MM.1S (cell line): ENCODE measurements around the gene GPR180.
"Not testable (repeated sequence)": the region's sequence is repeated elsewhere in the genome, so short reads cannot be mapped to it uniquely, and the experiment has no call there.

Experiments used
- DNase-seq: peaks from one replicate; pipeline ENCODE4 v3.0.0-alpha.2; 2015
- H2AFZ ChIP-seq: fragments of 300-600 bp; sonication (generic); 2 replicates; pipeline ENCODE4 v1.6.0; 2016; ENCODE audit warnings: antibody characterized with exemption, low read length
- H3F3A ChIP-seq: fragments of 300-600 bp; sonication (generic); 2 replicates; pipeline ENCODE4 v1.6.1; 2016; ENCODE audit warnings: mild to moderate bottlenecking, antibody characterized with exemption, low read length, moderate library complexity, mixed read lengths; ENCODE audit not compliant: insufficient read depth
- H3K27ac ChIP-seq: fragments of 300-600 bp; sonication (generic); 2 replicates; pipeline ENCODE4 v1.5.1; 2016; ENCODE audit warnings: mild to moderate bottlenecking, low read length
- H3K27me3 ChIP-seq: fragments of 300-600 bp; sonication (generic); replicated peaks from 2 replicates; pipeline ENCODE4 v1.6.0; 2016; ENCODE audit warnings: low read length; ENCODE audit not compliant: insufficient read depth
- H3K36me3 ChIP-seq: fragments of 300-600 bp; sonication (generic); replicated peaks from 2 replicates; pipeline ENCODE4 v1.6.1; 2016; ENCODE audit warnings: mild to moderate bottlenecking, low read length, mixed read lengths; ENCODE audit not compliant: insufficient read depth
- H3K4me1 ChIP-seq: fragments of 300-600 bp; sonication (generic); 2 replicates; pipeline ENCODE4 v1.6.1; 2016; ENCODE audit warnings: low read length, mixed read lengths
- H3K4me2 ChIP-seq: fragments of 300-600 bp; sonication (generic); 2 replicates; pipeline ENCODE4 v1.6.0; 2016; ENCODE audit warnings: low read depth, low read length
- H3K4me3 ChIP-seq: fragments of 300-600 bp; sonication (generic); 2 replicates; pipeline ENCODE4 v1.5.1; 2016; ENCODE audit warnings: low read length, mixed read lengths
- H3K79me2 ChIP-seq: fragments of 300-600 bp; sonication (generic); 2 replicates; pipeline ENCODE4 v1.6.1; 2016; ENCODE audit warnings: mixed run types, low read length, mixed read lengths
- H3K9ac ChIP-seq: fragments of 300-600 bp; sonication (generic); 2 replicates; pipeline ENCODE4 v1.6.1; 2016; ENCODE audit warnings: low read length, mixed read lengths
- H3K9me2 ChIP-seq: fragments of 300-600 bp; sonication (generic); replicated peaks from 2 replicates; pipeline ENCODE4 v1.6.1; 2016; ENCODE audit warnings: mild to moderate bottlenecking, low read length, mixed read lengths; ENCODE audit not compliant: insufficient read depth
- H3K9me3 ChIP-seq: fragments of 300-600 bp; sonication (generic); replicated peaks from 2 replicates; pipeline ENCODE4 v1.6.1; 2016; ENCODE audit warnings: mild to moderate bottlenecking, low read length, mixed read lengths; ENCODE audit not compliant: insufficient read depth
- H4K20me1 ChIP-seq: fragments of 300-600 bp; sonication (generic); 2 replicates; pipeline ENCODE4 v1.6.1; 2016; ENCODE audit warnings: mild to moderate bottlenecking, low read length, moderate library complexity, mixed read lengths; ENCODE audit not compliant: insufficient read depth
- CTCF ChIP-seq: fragments of 300-600 bp; sonication (generic); IDR thresholded peaks from 2 replicates; pipeline ENCODE4 v1.5.1; 2016; ENCODE audit warnings: antibody characterized with exemption, low read length, mixed read lengths
- EZH2 ChIP-seq: fragments of 300-600 bp; sonication (generic); optimal IDR thresholded peaks from 2 replicates; pipeline ENCODE3; 2017; ENCODE audit warnings: low read depth, mild to moderate bottlenecking, antibody characterized with exemption, low read length, mixed read lengths
- EZH2phosphoT487 ChIP-seq: fragments of 300-600 bp; sonication (generic); IDR thresholded peaks from 2 replicates; pipeline ENCODE4 v1.6.1; 2018; ENCODE audit warnings: antibody characterized with exemption, low read length

GPR180 gene

DNA sequence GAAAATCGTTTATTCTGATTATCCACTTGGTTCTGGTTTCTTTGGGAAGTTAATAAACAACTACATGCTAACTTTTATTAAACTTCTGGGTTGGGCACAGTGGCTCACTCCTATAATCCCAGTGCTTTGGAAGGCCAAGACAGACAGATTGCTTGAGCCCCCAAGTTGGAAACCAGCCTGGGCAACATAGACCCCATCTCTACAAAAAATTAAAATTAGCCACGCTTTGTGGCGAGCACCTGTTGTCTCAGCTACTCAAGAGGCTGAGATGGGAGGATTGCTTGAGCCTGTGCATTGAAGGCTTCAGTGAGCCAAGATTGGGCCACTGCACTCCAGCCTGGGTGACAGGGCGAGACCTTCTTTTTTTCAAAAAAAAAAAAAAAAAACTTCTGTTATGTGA lies 21.7 kb downstream of the GPR180 start:
- Histone ChIP-seq H3K9me2 (no peaks in the 10 kb centered on the region), H3K79me2 (no peaks in the 10 kb centered on the region), H4K20me1 (no peaks in the 10 kb centered on the region), H3K4me1 (no peaks in the 10 kb centered on the region), H3K4me2 (no peak overlapping the region), H3K9me3 (no peaks in the 10 kb centered on the region), H3K9ac (no peak overlapping the region), H3K4me3 (no peak overlapping the region), H3K27me3 (no peaks in the 10 kb centered on the region), H2AFZ (no peak overlapping the region), H3F3A (no peaks in the 10 kb centered on the region), H3K27ac (no peak overlapping the region), H3K36me3 (no peaks in the 10 kb centered on the region)
- TF ChIP-seq CTCF (no peak), EZH2 (no peak), EZH2phosphoT487 (no peak)
- DNase-seq: no peak

- no peak overlapping the region for H3K4me3 ChIP-seq
Observed at GRCh38 chr13:94630858-94631257, 29.2 kb downstream of the GPR180 start.

DNA sequence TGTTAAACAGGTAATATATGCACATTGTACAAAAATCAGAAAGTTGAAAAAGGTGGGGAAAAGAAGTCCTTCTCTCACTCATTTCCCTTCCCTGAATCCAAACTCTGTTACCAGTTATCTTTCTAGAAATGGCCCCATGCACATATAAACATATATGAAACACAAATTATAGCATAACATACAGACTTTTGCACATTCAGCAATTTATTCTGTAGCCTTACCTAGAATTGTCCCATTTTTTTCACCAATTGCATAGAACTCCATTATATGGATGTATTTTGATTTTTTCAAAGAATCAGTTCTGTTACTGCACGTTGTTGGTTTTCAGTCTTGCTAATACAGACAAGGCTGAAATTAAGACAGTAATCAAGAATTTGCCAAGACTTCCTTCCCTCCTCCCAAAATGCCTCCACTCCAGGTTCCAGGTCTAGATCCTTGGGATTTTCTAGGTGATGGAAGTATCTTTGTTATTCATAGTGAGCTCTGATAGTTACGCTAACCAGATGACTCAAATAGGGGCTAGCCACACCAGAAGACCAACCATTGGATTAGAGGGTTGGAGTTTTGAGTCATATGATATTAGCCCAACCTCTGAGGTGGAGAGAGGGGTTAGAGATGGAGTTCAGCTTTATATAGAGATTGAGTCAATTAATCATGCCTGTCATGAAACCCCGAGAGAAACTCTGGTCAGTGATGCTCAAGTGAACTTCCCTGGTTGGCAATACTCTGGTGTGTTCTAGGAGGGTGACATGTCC lies 30.7 kb downstream of the GPR180 start:
- no peak for TF ChIP-seq CTCF
- Histone ChIP-seq H3K79me2 (no peaks in the 10 kb centered on the region), H4K20me1 (no peaks in the 10 kb centered on the region), H2AFZ (no peak overlapping the region), H3K36me3 (no peaks in the 10 kb centered on the region; the same call in 1 of the 2 replicates), H3K4me2 (no peak overlapping the region), H3K27me3 (no peaks in the 10 kb centered on the region), H3K4me3 (no peak overlapping the region), H3K9me2 (no peaks in the 10 kb centered on the region), H3F3A (no peaks in the 10 kb centered on the region), H3K9me3 (no peaks in the 10 kb centered on the region), H3K4me1 (no peaks in the 10 kb centered on the region), H3K9ac (no peak overlapping the region), H3K27ac (no peak overlapping the region)
- no peak for DNase-seq

More at GRCh38 chr13:94630858-94631257, 29.2 kb downstream of the GPR180 start:
- DNase-seq: no peak
- H3K9me2 ChIP-seq: no peaks in the 10 kb centered on the region
- no peak overlapping the region for H2AFZ ChIP-seq
- H3K4me2 ChIP-seq: no peak overlapping the region
- no peak overlapping the region for H3K9ac ChIP-seq
- H3K27me3 ChIP-seq: no peaks in the 10 kb centered on the region
- H3F3A ChIP-seq: no peaks in the 10 kb centered on the region
- H3K4me1 ChIP-seq: no peaks in the 10 kb centered on the region
- no peaks in the 10 kb centered on the region; the same call in 1 of the 2 replicates for H3K36me3 ChIP-seq
- no peaks in the 10 kb centered on the region for H3K79me2 ChIP-seq
- TF ChIP-seq EZH2 (no peak), CTCF (no peak), EZH2phosphoT487 (no peak)
- H3K9me3 ChIP-seq: no peaks in the 10 kb centered on the region
- H4K20me1 ChIP-seq: no peaks in the 10 kb centered on the region
- no peak overlapping the region for H3K27ac ChIP-seq

GRCh38 chr13:94636096-94636495 lies 34.4 kb downstream of the GPR180 start:
- not testable (repeated sequence) for H3K27ac ChIP-seq, H3F3A ChIP-seq, H4K20me1 ChIP-seq, DNase-seq, H3K4me2 ChIP-seq, H3K79me2 ChIP-seq, H3K9me2 ChIP-seq, H3K27me3 ChIP-seq, H3K4me1 ChIP-seq, H3K4me3 ChIP-seq, H3K9me3 ChIP-seq, H3K36me3 ChIP-seq, H2AFZ ChIP-seq, H3K9ac ChIP-seq
